HepG2 (cell line): ENCODE measurements around the gene SNN. TPM values are rescaled to one million over a fixed set of nuclear protein-coding genes. Genes with fewer than 3 reads are reported as not detected.

ENCODE experiments used
- ATAC-seq: fragments of 200-7000 bp; cut with Tn5 transposase; 3 replicates; pipeline ENCODE4 v1.9.1; 2020; ENCODE audit warnings: mild to moderate bottlenecking, moderate library complexity
- BruUV-seq: library from RNA; stranded (reverse); fragments of 400-500 nt; replicated peaks from 2 replicates; lab custom pipeline; 2021; lab: Mats Ljungman, UMichigan
- CTCF ChIA-PET: fragments of 300-600 bp; formaldehyde crosslinking; extraction: SDS; loops from one replicate; lab custom pipeline; 2021; ENCODE audit warnings: low total read pairs, inconsistent platforms, low intra/inter-chr PET ratio; lab: Yijun Ruan, JAX
- POLR2A ChIA-PET: fragments of 350-600 bp; sonication (Branson Sonifier 250); formaldehyde crosslinking; loops from one replicate; lab custom pipeline; 2020; ENCODE audit warnings: antibody characterized with exemption, inconsistent platforms; lab: Yijun Ruan, JAX
- DNase-seq: peaks from one replicate; pipeline ENCODE4 v3.0.0-alpha.2; 2015; ENCODE audit warnings: low spot score
- FAIRE-seq: peaks from 3 replicates; lab custom pipeline; 2011; peaks lifted over from hg19 to GRCh38; lab: Jason Lieb, UNC
- H2AFZ ChIP-seq: one replicate; pipeline ENCODE4 v1.6.1; 2011; ENCODE audit warnings: low read length, inconsistent platforms
- H3K27ac ChIP-seq: fragments of 300-600 bp; 3 replicates; pipeline ENCODE4 v1.8.0; 2011; ENCODE audit warnings: mixed run types, mild to moderate bottlenecking, mixed read lengths, low read length, inconsistent platforms; ENCODE audit not compliant: insufficient read depth; ENCODE audit errors: extremely low read length
- H3K27me3 ChIP-seq, 2 experiments: fragments of 200-600 bp in 1 of 2; 2 replicates in 1 of 2; 3 replicates in 1 of 2; pipeline versions ENCODE4 v1.6.0 to v1.8.0; 2011; ENCODE audit warnings: low read length in 2 of 2, mild to moderate bottlenecking in 2 of 2, moderate library complexity in 2 of 2, inconsistent platforms in 1 of 2; ENCODE audit not compliant: insufficient read depth in 2 of 2, control insufficient read depth in 1 of 2
- H3K36me3 ChIP-seq, 2 experiments: fragments of 200-600 bp in 1 of 2; replicated peaks in 1 of 2; 2 replicates in 1 of 2; 3 replicates in 1 of 2; pipeline versions ENCODE4 v1.5.1 to v1.8.0; 2011; ENCODE audit warnings: low read length in 2 of 2, inconsistent platforms in 1 of 2; ENCODE audit not compliant: insufficient read depth in 2 of 2, control insufficient read depth in 1 of 2
- H3K4me1 ChIP-seq: 2 replicates; pipeline ENCODE4 v1.5.1; 2012; ENCODE audit warnings: low read length, inconsistent platforms; ENCODE audit not compliant: insufficient read depth
- H3K4me2 ChIP-seq: 2 replicates; pipeline ENCODE4 v1.6.0; 2011; ENCODE audit warnings: low read depth, low read length, inconsistent platforms
- H3K4me3 ChIP-seq, 3 experiments: fragments of 200-600 bp in 1 of 3; sonication (generic), shearing (Covaris generic) in 1 of 3; replicated peaks in 1 of 3; 2 replicates each; pipeline ENCODE4 v1.5.1; 2011 to 2016; ENCODE audit warnings: low read length in 3 of 3, inconsistent platforms in 2 of 3, low read depth in 2 of 3, mild to moderate bottlenecking in 2 of 3, control low read depth in 1 of 3, mixed read lengths in 1 of 3; ENCODE audit not compliant: insufficient read depth in 1 of 3
- H3K79me2 ChIP-seq: one replicate; pipeline ENCODE4 v1.6.1; 2011; ENCODE audit warnings: low read length, inconsistent platforms; ENCODE audit not compliant: insufficient read depth
- H3K9ac ChIP-seq: 2 replicates; pipeline ENCODE4 v1.6.0; 2011; ENCODE audit warnings: mild to moderate bottlenecking, low read depth, low read length, inconsistent platforms; ENCODE audit not compliant: insufficient read depth
- H3K9me3 ChIP-seq: 2 replicates; pipeline ENCODE4 v1.5.1; 2012; ENCODE audit warnings: mild to moderate bottlenecking, low read length
- H4K20me1 ChIP-seq: 2 replicates; pipeline ENCODE4 v1.6.0; 2011; ENCODE audit warnings: inconsistent platforms, mild to moderate bottlenecking, low read length, moderate library complexity; ENCODE audit not compliant: insufficient read depth
- ATF1 ChIP-seq: IDR thresholded peaks from 2 replicates; pipeline ENCODE4 v1.6.1; 2016; ENCODE audit warnings: mild to moderate bottlenecking, control low read depth
- BRCA1 ChIP-seq: sonication (generic); formaldehyde crosslinking; IDR thresholded peaks from 2 replicates; pipeline ENCODE4 v1.4.0; 2020; ENCODE audit warnings: missing genetic modification reagents
- FOXO1 ChIP-seq: sonication (generic); formaldehyde crosslinking; IDR thresholded peaks from 2 replicates; pipeline ENCODE4 v1.4.0; 2020; ENCODE audit warnings: missing genetic modification reagents
- TOE1 ChIP-seq: sonication (generic); formaldehyde crosslinking; IDR thresholded peaks from 2 replicates; pipeline ENCODE4 v1.4.0; 2020; ENCODE audit warnings: mild to moderate bottlenecking, missing genetic modification reagents
- ZNF292 ChIP-seq: sonication (generic); formaldehyde crosslinking; IDR thresholded peaks from 2 replicates; pipeline ENCODE4 v1.8.1; 2022; ENCODE audit warnings: mild to moderate bottlenecking, low read depth, missing genetic modification reagents, borderline replicate concordance
- WGBS: methylation state at CpG from one replicate; pipeline ENCODE4 v1.1.6; 2017; ENCODE audit warnings: low lambda C conversion rate; 5-methylcytosine and 5-hydroxymethylcytosine counted together
- in situ Hi-C: cut with HindIII; loops from 2 replicates; pipeline ENCODE4 v1.10.0; 2017; ENCODE audit warnings: low pct_unique_long_range_greater_than_20kb; ENCODE audit not compliant: extremely low pct_ligation_motif_present
- intact Hi-C: fragments of 100-400 bp; cut with micrococcal nuclease; formaldehyde crosslinking; loops from one replicate; pipeline ENCODE4 v1.10.0; 2022; ENCODE audit not compliant: unreplicated experiment
- polyA plus RNA-seq, 8 experiments: library from polyadenylated mRNA; depleted of rRNA in 3 of 8; stranded (reverse) in 7 of 8; unstranded in 1 of 8; fragments of >200 nt; fragmentation: Illumina TruSeq in 4 of 8; extraction: Trizol in 4 of 8; gene quantifications; 2 replicates each; pipeline versions ENCODE4 v1.2.1 to v1.2.3, GENCODE V29; 2011 to 2016; ENCODE audit warnings: low read depth in 4 of 8, missing spikeins in 1 of 8, mixed read lengths in 1 of 8; ENCODE audit not compliant: insufficient read depth in 1 of 8
- total RNA-seq, 5 experiments: library from RNA; depleted of rRNA; stranded (reverse); fragments of >200 nt; fragmentation: Illumina TruSeq; extraction: Trizol; gene quantifications; 2 replicates each; pipeline ENCODE4 v1.2.3, GENCODE V29; 2016; ENCODE audit warnings: low read depth in 1 of 5

SNN gene
- total and polyA plus RNA-seq, 2 of the 13 experiments (the other 11 are each of a cell fraction or from before 2014, with no cell fraction given): 5.2 to 8.4 TPM

DNA sequence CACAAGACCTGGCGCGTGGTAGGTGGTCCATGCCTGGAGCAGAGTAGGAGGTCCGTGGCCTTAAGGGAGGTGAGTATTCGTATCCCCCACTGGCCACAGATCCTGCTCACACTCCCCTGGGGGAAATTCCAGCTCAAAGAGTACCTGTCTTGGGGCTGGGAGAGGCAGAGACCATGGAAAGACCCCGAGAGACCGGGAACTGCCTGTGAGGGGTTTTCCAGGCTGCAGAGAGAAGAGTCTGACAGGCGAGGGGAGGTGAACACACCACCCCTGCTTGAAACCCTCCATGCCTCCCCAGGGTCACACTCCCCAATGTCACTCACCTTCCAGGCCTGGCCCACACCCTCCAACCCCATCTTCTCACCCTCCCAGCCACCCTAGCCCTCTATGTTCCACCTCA lies 12.6 kb upstream of the SNN start:
- no TSS peak for BruUV-seq
- WGBS: 43% methylated on average over 7 of the region's 7 CpGs
- no peaks in the 10 kb centered on the region for H3K36me3 ChIP-seq
- FAIRE-seq (no peak), DNase-seq (no peak), ATAC-seq (0 out of 3 replicates have a peak, but pooled peaks have one; percentile 9)
- ChIA-PET CTCF (no interaction called here), POLR2A (no interaction called here)
- H3K9ac ChIP-seq: no peak overlapping the region
- intact Hi-C loops (loop anchor here (5.0 kb wide), 2 partner anchors 123 to 248 kb away; no protein-coding TSS in a partner anchor), in situ Hi-C loops (no loop called here)
- H3K4me1 ChIP-seq: peaks cover 16% of the 10 kb centered on the region
- peaks cover 6 to 69% of the 10 kb centered on the region in 2 experiments for H3K27me3 ChIP-seq
- no peak overlapping the region for H3K27ac ChIP-seq
- no peak overlapping the region for H3K4me3 ChIP-seq
- no peaks in the 10 kb centered on the region for H3K9me3 ChIP-seq
- no peaks in the 10 kb centered on the region; the same call in 1 of the 2 replicates for H4K20me1 ChIP-seq
- no peak overlapping the region for H3K4me2 ChIP-seq
- no peak overlapping the region for H2AFZ ChIP-seq
- H3K79me2 ChIP-seq: no peaks in the 10 kb centered on the region
- no peak for TF ChIP-seq TOE1 (CRISPR knock-in tag)
- TF ChIP-seq BRCA1: no peak
- TF ChIP-seq ZNF292 (CRISPR knock-in tag): no peak

DNA sequence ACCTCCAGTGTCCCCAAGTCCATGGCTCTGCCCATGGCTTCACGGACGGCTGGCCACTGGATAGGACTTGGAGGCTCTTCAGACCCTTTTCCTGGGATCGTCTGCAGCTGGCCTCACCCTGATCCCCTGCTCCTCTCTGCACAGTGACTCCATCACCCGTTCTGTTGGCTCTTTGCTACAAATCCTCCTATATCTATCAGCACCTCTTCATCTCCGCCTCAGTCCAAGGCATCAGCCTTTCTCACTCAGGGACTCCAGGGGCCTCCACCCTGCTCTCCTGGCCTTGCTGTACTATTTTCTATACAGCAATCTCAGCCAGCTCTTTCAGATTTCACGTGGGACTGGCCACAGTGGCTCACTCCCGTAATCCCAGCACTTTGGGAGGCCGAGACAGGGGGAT lies 10.7 kb upstream of the SNN start:
- Histone ChIP-seq H3K27me3 (peaks cover 6 to 57% of the 10 kb centered on the region in 2 experiments), H3K36me3 (no peaks in the 10 kb centered on the region), H4K20me1 (no peaks in the 10 kb centered on the region; the same call in 1 of the 2 replicates), H3K4me2 (no peak overlapping the region), H3K9ac (no peak overlapping the region), H3K4me1 (0 out of 2 replicates have a peak, but pooled peaks cover 10% of the 10 kb centered on the region), H3K79me2 (no peaks in the 10 kb centered on the region), H2AFZ (no peak overlapping the region), H3K27ac (no peak overlapping the region), H3K9me3 (no peaks in the 10 kb centered on the region), H3K4me3 (no peak overlapping the region)
- no peak for DNase-seq
- BruUV-seq: no TSS peak
- no peak for TF ChIP-seq ATF1 (CRISPR knock-in tag)
- TF ChIP-seq FOXO1 (CRISPR knock-in tag): 0 out of 2 replicates have a peak, but pooled peaks have one; percentile 14
- FAIRE-seq: no peak
- intact Hi-C loops (loop anchor here (5.0 kb wide), 2 partner anchors 125 to 250 kb away; no protein-coding TSS in a partner anchor), in situ Hi-C loops (no loop called here)
- ChIA-PET POLR2A (no interaction called here), CTCF (interaction anchor here (2.5 kb wide), 1 partner anchor 126 kb away, joined by 17 read pairs; no protein-coding TSS in a partner anchor)
- 19% methylated on average over 8 of the region's 8 CpGs for WGBS
- ATAC-seq: peak; percentile 7
